ENCODE measurements around the gene ABL2.
"Not testable (repeated sequence)": the region's sequence is repeated elsewhere in the genome, so short reads cannot be mapped to it uniquely, and the experiment has no call there.

ABL2 gene

GRCh38 chr1:179247923-179248322, 18.4 kb upstream of the ABL2 start:
- no peaks in the 10 kb centered on the region for H3K36me3 ChIP-seq (ENCODE audit: control insufficient read depth, low read length)
- H3K9me3 ChIP-seq (ENCODE audit: control insufficient read depth, insufficient read depth, low read length), result no peaks in the 10 kb centered on the region
- no peak overlapping the region for H3K27ac ChIP-seq (ENCODE audit: low read depth, low read length)
- no peaks in the 10 kb centered on the region for H3K79me2 ChIP-seq (ENCODE audit: control insufficient read depth, low read length)
- no peaks in the 10 kb centered on the region for H3K4me1 ChIP-seq (ENCODE audit: control insufficient read depth, low read length)
- no peak overlapping the region for H3K4me2 ChIP-seq (ENCODE audit: low read length)
- no peaks in the 10 kb centered on the region for H3K27me3 ChIP-seq (ENCODE audit: control insufficient read depth, low read length)
- no peak overlapping the region for H3K4me3 ChIP-seq (ENCODE audit: low read length)
- H3F3A ChIP-seq (ENCODE audit: control insufficient read depth, insufficient read depth), result no peaks in the 10 kb centered on the region
- H4K20me1 ChIP-seq (ENCODE audit: control insufficient read depth, insufficient read depth, low read depth, low read length), result no peaks in the 10 kb centered on the region
- TF ChIP-seq CTCF (IDR thresholded peaks at IDR 0.05; ENCODE audit: low read depth, low read length, poor library complexity, severe bottlenecking), result no peak
- TF ChIP-seq EZH2phosphoT487 (IDR thresholded peaks at IDR 0.05; ENCODE audit: borderline replicate concordance, low read length), result no peak
- no peaks in the 10 kb centered on the region for H3K9me2 ChIP-seq (replicated peaks; ENCODE audit: control insufficient read depth, low read length)

GRCh38 chr1:179245426-179245825, 15.9 kb upstream of the ABL2 start:
- H3K27ac ChIP-seq (ENCODE audit: low read depth, low read length); H3K27me3 ChIP-seq (ENCODE audit: control insufficient read depth, low read length); H4K20me1 ChIP-seq (ENCODE audit: control insufficient read depth, insufficient read depth, low read depth, low read length); H3K4me3 ChIP-seq (ENCODE audit: low read length); H3K9me3 ChIP-seq (ENCODE audit: control insufficient read depth, insufficient read depth, low read length); H3K4me1 ChIP-seq (ENCODE audit: control insufficient read depth, low read length); H3F3A ChIP-seq (ENCODE audit: control insufficient read depth, insufficient read depth); H3K4me2 ChIP-seq (ENCODE audit: low read length); H3K9me2 ChIP-seq (replicated peaks; ENCODE audit: control insufficient read depth, low read length); H3K36me3 ChIP-seq (ENCODE audit: control insufficient read depth, low read length); H3K79me2 ChIP-seq (ENCODE audit: control insufficient read depth, low read length): not testable (repeated sequence)

GRCh38 chr1:179241530-179242097, 12.1 kb upstream of the ABL2 start:
- H3F3A ChIP-seq (ENCODE audit: control insufficient read depth, insufficient read depth), result no peaks in the 10 kb centered on the region
- no peak overlapping the region for H3K4me3 ChIP-seq (ENCODE audit: low read length)
- H3K27me3 ChIP-seq (ENCODE audit: control insufficient read depth, low read length), result no peaks in the 10 kb centered on the region
- H3K4me1 ChIP-seq (ENCODE audit: control insufficient read depth, low read length), result no peaks in the 10 kb centered on the region
- no peaks in the 10 kb centered on the region for H3K9me3 ChIP-seq (ENCODE audit: control insufficient read depth, insufficient read depth, low read length)
- no peaks in the 10 kb centered on the region for H3K9me2 ChIP-seq (replicated peaks; ENCODE audit: control insufficient read depth, low read length)
- no peaks in the 10 kb centered on the region for H3K79me2 ChIP-seq (ENCODE audit: control insufficient read depth, low read length)
- no peak overlapping the region for H3K27ac ChIP-seq (ENCODE audit: low read depth, low read length)
- TF ChIP-seq EZH2phosphoT487 (IDR thresholded peaks at IDR 0.05; ENCODE audit: borderline replicate concordance, low read length) (no peak), CTCF (IDR thresholded peaks at IDR 0.05; ENCODE audit: low read depth, low read length, poor library complexity, severe bottlenecking) (no peak)
- no peaks in the 10 kb centered on the region for H3K36me3 ChIP-seq (ENCODE audit: control insufficient read depth, low read length)
- H4K20me1 ChIP-seq (ENCODE audit: control insufficient read depth, insufficient read depth, low read depth, low read length), result no peaks in the 10 kb centered on the region
- H3K4me2 ChIP-seq (ENCODE audit: low read length), result no peak overlapping the region

GRCh38 chr1:179237222-179237621, 7.7 kb upstream of the ABL2 start:
- Histone ChIP-seq H4K20me1 (ENCODE audit: control insufficient read depth, insufficient read depth, low read depth, low read length) (no peaks in the 10 kb centered on the region), H3K27ac (ENCODE audit: low read depth, low read length) (no peak overlapping the region), H3K4me3 (ENCODE audit: low read length) (no peak overlapping the region), H3K36me3 (ENCODE audit: control insufficient read depth, low read length) (no peaks in the 10 kb centered on the region), H3K4me2 (ENCODE audit: low read length) (no peak overlapping the region), H3K9me2 (replicated peaks; ENCODE audit: control insufficient read depth, low read length) (no peaks in the 10 kb centered on the region), H3K9me3 (ENCODE audit: control insufficient read depth, insufficient read depth, low read length) (no peaks in the 10 kb centered on the region), H3K79me2 (ENCODE audit: control insufficient read depth, low read length) (no peaks in the 10 kb centered on the region), H3K4me1 (ENCODE audit: control insufficient read depth, low read length) (no peaks in the 10 kb centered on the region), H3F3A (ENCODE audit: control insufficient read depth, insufficient read depth) (no peaks in the 10 kb centered on the region), H3K27me3 (ENCODE audit: control insufficient read depth, low read length) (no peaks in the 10 kb centered on the region)
- TF ChIP-seq EZH2phosphoT487 (IDR thresholded peaks at IDR 0.05; ENCODE audit: borderline replicate concordance, low read length) (no peak), CTCF (IDR thresholded peaks at IDR 0.05; ENCODE audit: low read depth, low read length, poor library complexity, severe bottlenecking) (no peak)
